Measurements from ENCODE around the gene NECTIN1.

Gene NECTIN1

GRCh38 chr11:119700030-119700429 lies 29.0 kb downstream of the NECTIN1 start:
- H3K4me3 ChIP-seq (ENCODE audit: insufficient read depth, low read length, poor library complexity, severe bottlenecking) = no peak overlapping the region
- no peak overlapping the region for H2AFZ ChIP-seq (ENCODE audit: low read depth, low read length, severe bottlenecking)
- no peaks in the 10 kb centered on the region for H3F3A ChIP-seq (ENCODE audit: insufficient read depth)
- no peaks in the 10 kb centered on the region for H3K36me3 ChIP-seq (ENCODE audit: low read length)
- H3K9me2 ChIP-seq (replicated peaks; ENCODE audit: insufficient read depth, low read length) = no peaks in the 10 kb centered on the region
- H3K9ac ChIP-seq (ENCODE audit: low read length) = no peak overlapping the region
- TF ChIP-seq CTCF (IDR thresholded peaks at IDR 0.05; ENCODE audit: insufficient read depth, low read length, poor library complexity, severe bottlenecking) (no peak), EZH2phosphoT487 (conservative IDR thresholded peaks at IDR 0.05; ENCODE audit: low read length) (no peak)
- H3K27ac ChIP-seq (ENCODE audit: low read depth, low read length) = no peak overlapping the region
- no peak overlapping the region for H3K4me2 ChIP-seq (ENCODE audit: low read depth, low read length, poor library complexity, severe bottlenecking)
- H4K20me1 ChIP-seq (ENCODE audit: low read depth, low read length) = no peaks in the 10 kb centered on the region; the same call in 1 of the 2 replicates
- H3K27me3 ChIP-seq (ENCODE audit: low read length) = no peaks in the 10 kb centered on the region
- no peaks in the 10 kb centered on the region for H3K9me3 ChIP-seq (ENCODE audit: insufficient read depth, low read length)
- H3K79me2 ChIP-seq (ENCODE audit: insufficient read depth, low read length) = peaks cover 16% of the 10 kb centered on the region; the same call in 1 of the 2 replicates

GRCh38 chr11:119699227-119699626 lies 29.8 kb downstream of the NECTIN1 start:
- TF ChIP-seq CTCF (IDR thresholded peaks at IDR 0.05; ENCODE audit: insufficient read depth, low read length, poor library complexity, severe bottlenecking) (no peak), EZH2phosphoT487 (conservative IDR thresholded peaks at IDR 0.05; ENCODE audit: low read length) (no peak)
- no peaks in the 10 kb centered on the region; the same call in 1 of the 2 replicates for H4K20me1 ChIP-seq (ENCODE audit: low read depth, low read length)
- H3K27ac ChIP-seq (ENCODE audit: low read depth, low read length) = no peak overlapping the region
- no peak overlapping the region for H2AFZ ChIP-seq (ENCODE audit: low read depth, low read length, severe bottlenecking)
- no peak overlapping the region for H3K4me3 ChIP-seq (ENCODE audit: insufficient read depth, low read length, poor library complexity, severe bottlenecking)
- no peaks in the 10 kb centered on the region for H3K9me3 ChIP-seq (ENCODE audit: insufficient read depth, low read length)
- H3K36me3 ChIP-seq (ENCODE audit: low read length) = no peaks in the 10 kb centered on the region
- H3K4me2 ChIP-seq (ENCODE audit: low read depth, low read length, poor library complexity, severe bottlenecking) = no peak overlapping the region
- H3F3A ChIP-seq (ENCODE audit: insufficient read depth) = no peaks in the 10 kb centered on the region
- H3K9ac ChIP-seq (ENCODE audit: low read length) = no peak overlapping the region
- peaks cover 12% of the 10 kb centered on the region; the same call in 1 of the 2 replicates for H3K79me2 ChIP-seq (ENCODE audit: insufficient read depth, low read length)
- no peaks in the 10 kb centered on the region for H3K9me2 ChIP-seq (replicated peaks; ENCODE audit: insufficient read depth, low read length)
- no peaks in the 10 kb centered on the region for H3K27me3 ChIP-seq (ENCODE audit: low read length)

GRCh38 chr11:119697882-119698281 lies 31.1 kb downstream of the NECTIN1 start:
- Histone ChIP-seq H3K27ac (ENCODE audit: low read depth, low read length) (no peak overlapping the region), H3K36me3 (ENCODE audit: low read length) (no peaks in the 10 kb centered on the region), H2AFZ (ENCODE audit: low read depth, low read length, severe bottlenecking) (no peak overlapping the region), H4K20me1 (ENCODE audit: low read depth, low read length) (no peaks in the 10 kb centered on the region; the same call in 1 of the 2 replicates), H3K27me3 (ENCODE audit: low read length) (no peaks in the 10 kb centered on the region), H3K79me2 (ENCODE audit: insufficient read depth, low read length) (peaks cover 12% of the 10 kb centered on the region; the same call in 1 of the 2 replicates), H3K4me3 (ENCODE audit: insufficient read depth, low read length, poor library complexity, severe bottlenecking) (no peak overlapping the region), H3K9me2 (replicated peaks; ENCODE audit: insufficient read depth, low read length) (no peaks in the 10 kb centered on the region), H3K9ac (ENCODE audit: low read length) (no peak overlapping the region), H3K9me3 (ENCODE audit: insufficient read depth, low read length) (no peaks in the 10 kb centered on the region), H3F3A (ENCODE audit: insufficient read depth) (no peaks in the 10 kb centered on the region), H3K4me2 (ENCODE audit: low read depth, low read length, poor library complexity, severe bottlenecking) (no peak overlapping the region)
- TF ChIP-seq EZH2phosphoT487 (conservative IDR thresholded peaks at IDR 0.05; ENCODE audit: low read length) (no peak), CTCF (IDR thresholded peaks at IDR 0.05; ENCODE audit: insufficient read depth, low read length, poor library complexity, severe bottlenecking) (no peak)
